ENCODE measurements around the gene DPY19L3. TPM values are rescaled to one million over a fixed set of nuclear protein-coding genes. Genes with fewer than 3 reads are reported as not detected.
A peak's percentile ranks its signal among the peaks of the same experiment; 100 is the strongest.

DPY19L3 gene
- total and polyA plus RNA-seq, 8 donors: 2.1 to 79.4 (median 24.9) TPM

GRCh38 chr19:32403291-32403995 is 2.1 kb upstream of the DPY19L3 start:
- no peak for TF ChIP-seq CTCF (IDR thresholded peaks at IDR 0.05)
- no peak for TF ChIP-seq EP300 (IDR thresholded peaks at IDR 0.05)
- TF ChIP-seq POLR2A (IDR thresholded peaks at IDR 0.05): no peak
- TF ChIP-seq POLR2AphosphoS5 (IDR thresholded peaks at IDR 0.05): no peak
- WGBS, 5 donors: 86 to 97% (median 90%) methylated on average over 5 of the region's 5 CpGs
- intact Hi-C loops (cut with DNase I; ENCODE audit: low total_unique reads): no loop called here

GRCh38 chr19:32404213-32404932 is 1.2 kb upstream of the DPY19L3 start:
- H3K9me3 ChIP-seq: no peaks in the 10 kb centered on the region
- no peaks in the 10 kb centered on the region for H3K27me3 ChIP-seq
- peaks cover 0 to 9% (median 8%) of the 10 kb centered on the region in 4 donors for H3K36me3 ChIP-seq
- peak overlapping the region; percentile 69 to 96 (median 84) for H3K4me3 ChIP-seq
- WGBS, 5 donors: 63 to 73% (median 64%) methylated on average over 20 of the region's 20 CpGs
- intact Hi-C loops (cut with DNase I; ENCODE audit: low total_unique reads): no loop called here
- H3K4me1 ChIP-seq: peaks cover 0 to 43% (median 31%) of the 10 kb centered on the region in 4 donors
- no peak for TF ChIP-seq CTCF (IDR thresholded peaks at IDR 0.05)
- TF ChIP-seq EP300 (IDR thresholded peaks at IDR 0.05): no peak
- TF ChIP-seq POLR2AphosphoS5 (IDR thresholded peaks at IDR 0.05): no peak
- no peak for TF ChIP-seq POLR2A (IDR thresholded peaks at IDR 0.05)
- peak in 1 of 2 donors; percentile 20 for DNase-seq
- peak overlapping the region in 4 of 5 donors; percentile 97 to 99 (median 98) for H3K27ac ChIP-seq

More at GRCh38 chr19:32403291-32403995, 2.1 kb upstream of the DPY19L3 start:
- Histone ChIP-seq H3K4me1 (peaks cover 0 to 41% (median 31%) of the 10 kb centered on the region in 4 donors), H3K36me3 (no peaks in the 10 kb centered on the region), H3K9me3 (no peaks in the 10 kb centered on the region), H3K27me3 (no peaks in the 10 kb centered on the region), H3K4me3 (no peak overlapping the region), H3K27ac (no peak overlapping the region)
- no peak for DNase-seq

- Histone ChIP-seq H3K9me3 (no peaks in the 10 kb centered on the region), H3K27ac (peak overlapping the region; percentile 97 to 99 (median 99)), H3K4me3 (peak overlapping the region; percentile 69 to 96 (median 84)), H3K4me1 (peaks cover 0 to 43% (median 31%) of the 10 kb centered on the region in 4 donors), H3K27me3 (no peaks in the 10 kb centered on the region), H3K36me3 (peaks cover 0 to 15% (median 14%) of the 10 kb centered on the region in 4 donors)
- intact Hi-C loops (cut with DNase I; ENCODE audit: low total_unique reads): no loop called here
- peak; percentile 69 to 81 for DNase-seq
- WGBS, 5 donors: 0 to 1% (median 1%) methylated on average over 22 to 36 of the region's 36 CpGs
- no peak for TF ChIP-seq POLR2A (IDR thresholded peaks at IDR 0.05)
- TF ChIP-seq POLR2AphosphoS5 (IDR thresholded peaks at IDR 0.05): no peak
- TF ChIP-seq EP300 (IDR thresholded peaks at IDR 0.05): no peak
- TF ChIP-seq CTCF (IDR thresholded peaks at IDR 0.05): no peak
Observed at GRCh38 chr19:32404933-32405430, 588 bp upstream of the DPY19L3 start.
